Cardiac fibroblast (primary cell): ENCODE results near the gene KHDRBS2.

Experiments
- DNase-seq, 2 donors: peaks; one replicate each; pipeline versions ENCODE4 v3.0.0 to v3.0.0-alpha.2; 2010; ENCODE audit warnings: low read depth in 2 of 2
- H3K4me3 ChIP-seq, 2 donors: replicated peaks in 1 of 2; 1 replicate in 1 of 2; 2 replicates in 1 of 2; pipeline ENCODE4 v1.5.1; 2011; ENCODE audit warnings: low read depth in 2 of 2, low read length in 2 of 2, mild to moderate bottlenecking in 2 of 2, moderate library complexity in 1 of 2
- TF ChIP-seq, protein P1 (sequence below): IDR thresholded peaks from one replicate; pipeline ENCODE4 v1.5.1; 2011; ENCODE audit warnings: low read depth, mild to moderate bottlenecking, low read length, inconsistent platforms

Gene KHDRBS2

DNA sequence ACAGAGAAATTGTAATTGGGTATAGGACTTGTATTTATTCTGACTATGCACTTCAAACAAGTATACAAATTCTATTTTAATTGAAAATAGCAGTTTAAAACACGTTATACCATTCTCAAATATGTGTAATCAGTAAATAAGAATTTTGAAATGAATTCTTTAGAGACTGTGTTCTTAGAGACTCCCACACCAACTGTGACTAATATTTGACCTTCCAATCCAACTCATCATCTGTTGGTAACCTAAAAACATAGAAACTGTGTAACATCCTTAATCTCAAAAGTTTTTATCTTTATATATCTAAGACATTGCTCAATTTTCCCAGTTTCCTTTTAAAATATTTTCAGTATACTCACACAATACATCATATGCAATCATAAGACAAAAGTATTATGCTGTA is 83.9 kb downstream of the KHDRBS2 start:
- H3K4me3 ChIP-seq: no peak overlapping the region
- TF ChIP-seq, protein P1, sequence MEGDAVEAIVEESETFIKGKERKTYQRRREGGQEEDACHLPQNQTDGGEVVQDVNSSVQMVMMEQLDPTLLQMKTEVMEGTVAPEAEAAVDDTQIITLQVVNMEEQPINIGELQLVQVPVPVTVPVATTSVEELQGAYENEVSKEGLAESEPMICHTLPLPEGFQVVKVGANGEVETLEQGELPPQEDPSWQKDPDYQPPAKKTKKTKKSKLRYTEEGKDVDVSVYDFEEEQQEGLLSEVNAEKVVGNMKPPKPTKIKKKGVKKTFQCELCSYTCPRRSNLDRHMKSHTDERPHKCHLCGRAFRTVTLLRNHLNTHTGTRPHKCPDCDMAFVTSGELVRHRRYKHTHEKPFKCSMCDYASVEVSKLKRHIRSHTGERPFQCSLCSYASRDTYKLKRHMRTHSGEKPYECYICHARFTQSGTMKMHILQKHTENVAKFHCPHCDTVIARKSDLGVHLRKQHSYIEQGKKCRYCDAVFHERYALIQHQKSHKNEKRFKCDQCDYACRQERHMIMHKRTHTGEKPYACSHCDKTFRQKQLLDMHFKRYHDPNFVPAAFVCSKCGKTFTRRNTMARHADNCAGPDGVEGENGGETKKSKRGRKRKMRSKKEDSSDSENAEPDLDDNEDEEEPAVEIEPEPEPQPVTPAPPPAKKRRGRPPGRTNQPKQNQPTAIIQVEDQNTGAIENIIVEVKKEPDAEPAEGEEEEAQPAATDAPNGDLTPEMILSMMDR: no peak
- no peak for DNase-seq

DNA sequence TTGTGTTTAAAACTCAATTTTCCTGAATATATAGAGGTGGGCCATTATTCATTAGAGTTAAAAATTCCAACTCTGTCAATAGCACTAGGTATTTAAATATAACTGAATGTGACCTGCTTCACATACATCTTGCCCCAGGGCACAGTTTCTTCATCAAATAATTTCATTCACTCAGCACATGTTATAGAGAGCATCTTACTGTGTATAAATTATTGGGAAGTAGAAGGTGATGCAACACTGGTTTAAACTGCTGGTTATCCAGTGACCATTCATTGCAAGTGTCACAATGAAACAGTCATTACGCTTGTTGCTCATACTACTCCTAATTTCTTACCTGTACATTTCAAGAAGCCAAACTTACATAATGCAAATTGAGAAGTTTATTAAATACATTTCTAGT is 93.4 kb downstream of the KHDRBS2 start:
- no peak overlapping the region for H3K4me3 ChIP-seq
- no peak for DNase-seq
- TF ChIP-seq, protein P1: no peak

DNA sequence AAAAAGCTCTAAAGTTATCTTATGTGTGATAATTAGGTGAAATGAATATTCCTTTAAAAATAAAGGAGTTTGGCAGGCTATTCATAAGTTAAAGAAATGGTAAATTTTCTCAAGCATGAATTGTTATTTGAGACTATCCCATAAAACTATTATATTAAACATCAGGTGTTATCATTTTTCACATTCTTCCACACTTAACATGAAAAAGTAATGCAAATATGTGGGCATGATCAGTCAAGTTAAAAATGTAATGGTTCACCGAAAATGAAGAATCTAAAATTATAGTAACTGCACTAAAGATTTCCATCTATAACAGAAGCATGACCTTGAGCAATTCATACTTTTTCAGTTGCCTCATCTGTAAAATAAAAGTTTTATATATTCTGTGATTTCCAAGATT is 110.8 kb downstream of the KHDRBS2 start:
- TF ChIP-seq, protein P1: no peak
- no peak for DNase-seq
- no peak overlapping the region for H3K4me3 ChIP-seq

DNA sequence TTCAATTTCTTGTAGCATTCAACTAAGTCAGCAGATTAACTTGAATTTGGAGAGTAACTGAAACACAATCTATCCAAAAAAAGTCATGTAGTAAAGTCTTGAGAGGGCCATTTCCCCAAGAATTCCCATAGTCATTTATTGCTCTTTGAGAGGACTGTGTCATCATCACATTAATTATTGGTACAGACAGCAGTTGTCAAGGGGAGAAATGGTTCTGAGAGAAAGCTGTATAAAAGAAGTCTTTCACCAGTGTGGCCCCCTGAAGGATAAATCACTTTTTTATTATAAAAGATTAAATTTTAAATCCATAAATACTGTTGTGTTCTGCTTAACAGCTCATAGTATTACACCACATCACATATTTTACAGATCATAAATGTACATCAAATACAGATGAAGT is 111.5 kb downstream of the KHDRBS2 start:
- DNase-seq: no peak
- no peak overlapping the region for H3K4me3 ChIP-seq
- TF ChIP-seq, protein P1: no peak

DNA sequence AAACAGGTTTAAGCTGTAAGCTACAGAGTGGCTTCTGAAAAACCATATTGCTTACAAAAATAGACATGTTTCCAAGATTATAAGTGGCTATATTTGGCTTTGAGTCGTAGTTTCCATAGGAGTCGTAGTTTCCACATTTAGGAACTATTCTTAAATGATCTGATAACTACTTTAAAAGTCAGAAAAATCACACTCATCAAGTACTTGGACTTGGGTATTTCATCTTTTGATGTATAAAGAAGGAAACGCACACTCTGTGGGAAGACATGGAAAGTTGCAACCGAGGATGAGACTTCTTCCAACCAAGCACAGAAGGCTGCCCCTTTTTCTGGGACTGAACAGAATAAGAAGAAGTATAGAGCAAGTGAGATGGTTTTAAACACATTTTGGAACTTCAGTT is 118.3 kb downstream of the KHDRBS2 start:
- H3K4me3 ChIP-seq: no peak overlapping the region
- TF ChIP-seq, protein P1: no peak
- DNase-seq: no peak

DNA sequence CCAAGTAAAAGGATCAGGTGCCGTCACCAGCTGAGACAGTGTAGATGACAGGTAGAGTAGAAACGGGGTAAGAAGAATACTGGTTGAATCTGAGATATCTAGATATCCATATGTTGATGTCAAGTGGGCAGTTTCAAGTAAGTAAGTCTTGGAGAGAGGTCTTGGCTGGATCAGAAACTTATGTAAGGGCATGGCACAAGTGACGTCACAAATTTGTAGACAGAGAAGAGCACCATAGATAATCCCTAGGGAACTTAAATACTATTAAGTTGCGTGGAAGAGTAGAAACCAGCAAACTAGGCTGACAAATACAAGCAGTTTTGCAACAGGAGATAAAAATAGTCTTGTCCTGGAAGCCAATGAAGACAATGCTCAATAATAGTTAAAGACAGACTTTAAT is 123.2 kb downstream of the KHDRBS2 start:
- no peak overlapping the region for H3K4me3 ChIP-seq
- TF ChIP-seq, protein P1: no peak
- no peak for DNase-seq

DNA sequence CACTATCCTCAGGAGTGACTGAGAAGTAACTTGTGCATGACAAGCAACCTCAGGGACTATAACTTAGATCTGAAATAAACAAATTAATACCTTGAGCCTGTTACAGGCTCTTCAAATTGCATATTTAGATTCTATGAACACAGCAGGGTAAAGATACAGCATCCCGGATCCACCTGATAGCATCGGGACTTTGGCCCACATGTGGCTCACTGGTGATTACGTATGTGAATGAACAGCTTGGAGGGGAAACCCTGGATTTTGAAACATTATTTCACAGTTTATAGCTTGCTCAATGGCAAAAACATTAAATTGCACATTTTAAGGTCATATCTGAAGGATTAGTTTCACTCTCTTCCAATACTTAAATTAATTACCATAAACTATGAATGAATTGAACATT is 133.2 kb downstream of the KHDRBS2 start:
- no peak for DNase-seq
- H3K4me3 ChIP-seq: no peak overlapping the region
- TF ChIP-seq, protein P1: no peak
